Fibroblast of the conjunctiva (primary cell): ENCODE results near the gene MED12.

ENCODE experiments used
- DNase-seq: peaks from one replicate; pipeline ENCODE4 v3.0.0-alpha.2; 2010; ENCODE audit warnings: low read depth

The MED12 gene

DNA sequence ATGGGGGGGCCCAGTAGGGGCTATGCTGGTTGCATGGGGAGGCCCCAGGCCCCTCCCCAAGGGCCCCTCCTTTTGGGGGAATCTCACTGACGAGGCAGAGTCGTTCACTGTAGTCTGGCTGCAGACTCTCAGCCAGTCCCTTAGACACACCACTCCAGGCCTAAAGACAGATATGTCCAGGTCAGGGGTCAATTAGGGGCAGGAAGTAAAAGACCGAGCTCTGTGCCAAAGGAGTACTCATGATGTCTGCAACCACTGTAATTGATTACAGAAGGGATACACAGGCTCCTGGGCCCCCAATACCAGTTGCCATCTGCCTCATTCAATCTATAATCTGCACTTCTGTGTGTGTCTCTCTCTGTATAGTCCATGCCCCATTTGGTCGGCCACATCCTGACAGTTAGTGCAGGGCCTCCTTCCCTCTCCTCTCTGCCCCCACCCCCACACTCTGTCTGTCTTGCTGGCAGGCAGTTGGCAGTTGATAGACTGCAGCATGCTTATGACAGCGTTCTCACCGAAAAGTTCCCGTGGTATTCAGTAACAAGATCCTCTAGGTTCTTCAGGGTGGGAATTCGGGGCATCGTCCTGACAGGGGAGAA lies 10.5 kb upstream of the MED12 start:
- DNase-seq = no peak

DNA sequence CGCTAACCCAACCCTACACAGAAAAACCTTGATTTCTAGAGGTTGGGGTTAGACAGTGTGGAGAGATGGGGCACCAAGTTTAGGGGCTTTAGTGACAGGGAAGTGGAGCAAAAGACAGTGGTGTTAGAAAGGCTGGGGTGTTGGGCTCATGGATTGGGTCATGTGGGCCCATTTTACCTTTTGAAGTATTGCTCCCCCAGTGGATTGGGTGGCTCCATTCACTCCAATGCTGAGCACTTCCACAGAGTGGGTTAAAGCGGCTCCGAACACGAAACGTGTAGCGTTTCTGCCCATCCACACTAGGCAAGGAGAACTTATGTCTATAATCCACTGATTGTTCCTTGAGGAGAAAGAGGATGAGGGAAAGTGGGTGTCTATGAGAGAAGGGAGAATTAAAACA lies 9.3 kb upstream of the MED12 start:
- DNase-seq = no peak

DNA sequence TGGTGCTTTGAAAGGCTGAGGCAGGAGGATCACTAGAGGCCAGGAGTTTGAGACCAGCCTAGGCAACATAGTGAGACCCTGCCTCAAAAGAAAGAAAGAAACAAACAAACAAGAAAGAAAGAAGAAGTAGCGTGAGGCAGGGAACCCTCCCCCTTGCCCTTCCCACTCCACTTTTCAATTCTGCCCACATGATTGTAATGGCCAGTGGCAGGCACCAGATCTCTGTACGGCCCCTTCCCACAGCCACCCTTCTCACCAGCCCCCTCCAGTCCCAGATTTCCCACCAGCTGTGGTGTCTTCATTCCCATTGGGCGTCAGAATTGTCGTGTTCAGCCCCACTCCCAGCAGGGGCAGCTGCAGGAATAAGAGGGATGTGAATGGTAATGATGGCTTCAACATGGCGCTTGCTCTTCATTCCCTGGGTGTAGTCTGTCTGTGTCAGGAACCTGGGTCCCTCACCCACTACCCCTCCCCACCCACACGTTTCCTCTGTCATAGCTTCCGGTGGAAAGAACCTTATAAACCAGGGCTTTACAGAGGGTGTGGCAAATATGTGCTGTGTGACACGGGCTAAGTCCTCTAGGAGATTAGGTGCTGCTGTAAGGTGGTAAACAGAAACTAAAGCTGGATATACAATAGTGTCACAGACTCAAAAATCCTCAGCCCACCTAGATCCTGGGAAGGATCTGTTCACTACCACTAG lies 7.1 kb upstream of the MED12 start, which contains the start of gene IL2RG:
TSS of gene IL2RG (minus strand) at position 437 of the 703 bp plus-strand sequence. CDS start at position 399, 38 bp downstream.
- no peak for DNase-seq

DNA sequence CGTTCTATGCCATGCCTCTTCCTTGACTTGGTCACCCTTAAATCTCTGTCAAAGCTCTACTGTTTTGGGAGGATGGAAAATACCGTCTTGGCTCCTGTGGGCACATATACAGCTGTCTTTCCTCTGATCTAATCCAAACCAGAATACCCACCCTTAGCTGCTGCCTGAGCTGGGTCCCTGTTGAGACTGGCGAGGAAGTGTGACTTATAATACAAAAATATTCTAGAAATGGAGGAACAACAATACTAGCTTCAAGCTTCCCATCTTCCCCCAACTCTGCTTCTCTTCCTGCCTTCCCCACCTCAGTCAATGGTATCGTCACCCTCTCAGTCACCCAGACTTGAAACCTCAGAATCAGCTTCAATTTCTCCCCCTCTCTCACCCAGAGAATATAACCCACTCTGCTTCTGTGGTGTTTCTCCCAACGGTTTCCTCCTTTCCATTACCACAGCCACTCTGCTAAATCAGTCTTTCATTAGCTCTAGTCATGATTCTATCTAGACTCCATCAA lies 6.4 kb upstream of the MED12 start:
- DNase-seq = no peak

DNA sequence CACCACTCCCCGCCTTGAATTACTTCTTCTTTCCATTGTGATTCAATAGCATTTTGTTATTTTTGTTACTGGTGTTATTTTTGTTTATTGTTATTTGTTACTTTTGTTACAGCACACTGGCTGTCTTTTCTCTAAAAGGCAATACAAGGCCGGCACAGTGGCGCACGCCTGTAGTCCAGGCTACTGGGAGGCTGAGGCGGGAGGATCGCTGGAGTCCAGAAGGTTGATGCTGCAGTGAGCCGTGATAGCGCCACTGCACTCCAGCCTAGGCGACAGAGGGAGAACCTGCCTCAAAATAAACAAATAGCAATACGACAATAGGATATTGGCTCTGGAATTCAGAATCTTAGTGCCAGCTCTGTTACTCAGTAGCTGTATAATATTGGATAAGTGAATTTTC lies 1.0 kb upstream of the MED12 start:
- DNase-seq = no peak

DNA sequence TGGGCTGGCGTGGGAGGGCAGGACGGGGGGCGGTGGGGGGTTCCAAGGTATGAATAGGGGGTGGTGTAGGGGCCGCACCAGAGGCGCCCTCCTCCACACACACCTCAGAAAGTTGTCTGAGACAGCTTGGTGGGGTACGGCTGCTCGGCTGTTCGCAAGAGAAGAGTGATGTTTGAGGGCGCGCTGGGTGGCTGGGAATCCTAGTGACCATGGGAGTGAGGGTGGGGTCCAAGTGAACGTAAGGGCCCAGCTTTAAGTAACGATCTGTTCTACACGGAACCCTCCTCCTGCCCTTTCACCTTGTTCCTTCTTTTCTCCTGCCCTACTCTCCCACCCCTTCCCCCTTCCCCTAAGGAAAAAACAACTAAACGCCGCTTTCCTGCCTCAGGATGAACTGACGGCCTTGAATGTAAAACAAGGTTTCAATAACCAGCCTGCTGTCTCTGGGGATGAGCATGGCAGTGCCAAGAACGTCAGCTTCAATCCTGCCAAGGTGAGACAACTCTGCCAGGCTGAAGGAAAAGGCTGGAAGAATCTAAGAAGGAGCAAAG lies 664 bp downstream of the MED12 start:
- no peak for DNase-seq

DNA sequence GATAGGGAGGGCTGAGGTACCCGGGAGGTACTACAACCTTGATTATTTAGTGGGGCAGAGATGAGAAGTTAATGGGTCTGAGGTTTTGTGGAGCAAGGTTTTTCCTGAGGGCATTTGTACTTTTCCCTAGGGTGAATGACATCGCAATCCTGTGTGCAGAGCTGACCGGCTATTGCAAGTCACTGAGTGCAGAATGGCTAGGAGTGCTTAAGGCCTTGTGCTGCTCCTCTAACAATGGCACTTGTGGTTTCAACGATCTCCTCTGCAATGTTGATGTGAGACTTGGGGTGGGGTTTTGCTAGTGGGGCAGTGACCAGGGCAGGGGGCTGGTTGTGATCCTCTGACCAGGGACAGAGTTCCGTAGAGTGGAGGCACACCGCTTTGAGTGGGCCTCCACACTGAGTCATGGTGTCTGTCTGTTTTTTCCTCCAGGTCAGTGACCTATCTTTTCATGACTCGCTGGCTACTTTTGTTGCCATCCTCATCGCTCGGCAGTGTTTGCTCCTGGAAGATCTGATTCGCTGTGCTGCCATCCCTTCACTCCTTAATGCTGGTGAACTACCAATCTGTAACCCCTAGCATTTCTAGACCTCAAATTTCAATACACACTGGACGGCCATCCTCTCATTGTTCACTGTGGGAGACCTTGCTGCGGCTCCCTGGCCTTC lies 9.9 kb downstream of the MED12 start:
- DNase-seq = no peak

DNA sequence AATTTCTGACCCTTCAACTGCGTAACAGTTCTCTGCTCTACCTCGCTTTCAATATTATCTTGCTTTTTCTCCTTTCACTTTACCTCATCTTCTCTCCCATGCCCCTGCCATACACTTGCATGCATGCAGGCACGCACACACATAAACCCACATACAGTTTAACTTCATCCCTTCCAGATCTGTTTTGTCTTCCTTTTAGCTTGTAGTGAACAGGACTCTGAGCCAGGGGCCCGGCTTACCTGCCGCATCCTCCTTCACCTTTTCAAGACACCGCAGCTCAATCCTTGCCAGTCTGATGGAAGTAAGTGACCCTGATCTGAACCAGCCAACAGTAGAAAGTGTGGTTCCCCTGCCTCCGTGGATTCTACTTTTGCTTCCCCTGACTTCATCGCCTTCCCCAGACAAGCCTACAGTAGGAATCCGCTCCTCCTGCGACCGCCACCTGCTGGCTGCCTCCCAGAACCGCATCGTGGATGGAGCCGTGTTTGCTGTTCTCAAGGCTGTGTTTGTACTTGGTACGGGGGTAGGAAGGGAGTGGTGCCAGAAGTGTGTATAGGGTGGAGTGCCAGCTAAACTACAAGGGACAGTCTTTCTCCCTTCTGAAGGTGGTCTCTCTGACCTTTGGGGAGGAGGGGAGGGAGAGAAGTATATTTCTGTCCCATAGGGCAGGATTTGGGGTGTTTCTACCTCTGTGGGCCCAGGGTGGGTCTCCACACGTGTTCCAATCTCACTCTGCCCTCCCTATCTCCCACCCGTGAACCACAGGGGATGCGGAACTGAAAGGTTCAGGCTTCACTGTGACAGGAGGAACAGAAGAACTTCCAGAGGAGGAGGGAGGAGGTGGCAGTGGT lies 10.7 kb downstream of the MED12 start:
- peak; percentile 34 for DNase-seq

DNA sequence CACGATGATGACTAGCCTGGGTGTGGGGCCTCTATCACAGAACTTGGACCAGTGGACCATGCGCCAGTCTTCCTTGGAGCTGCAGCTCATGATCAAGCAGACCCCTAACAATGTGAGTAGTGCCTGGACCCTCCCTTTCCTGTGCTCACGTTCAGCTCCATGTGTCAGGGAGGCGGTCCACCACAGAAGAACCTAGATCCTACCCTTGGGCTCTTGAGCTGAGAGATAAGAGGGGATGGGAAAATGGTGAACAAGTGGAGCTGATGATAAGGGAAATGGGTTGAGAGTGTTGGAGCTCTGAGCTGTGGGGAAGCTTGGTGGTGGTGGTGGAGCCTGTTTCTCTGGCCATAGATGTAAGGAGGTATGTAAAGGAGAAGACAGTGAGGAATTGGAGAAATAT lies 13.1 kb downstream of the MED12 start:
- no peak for DNase-seq

DNA sequence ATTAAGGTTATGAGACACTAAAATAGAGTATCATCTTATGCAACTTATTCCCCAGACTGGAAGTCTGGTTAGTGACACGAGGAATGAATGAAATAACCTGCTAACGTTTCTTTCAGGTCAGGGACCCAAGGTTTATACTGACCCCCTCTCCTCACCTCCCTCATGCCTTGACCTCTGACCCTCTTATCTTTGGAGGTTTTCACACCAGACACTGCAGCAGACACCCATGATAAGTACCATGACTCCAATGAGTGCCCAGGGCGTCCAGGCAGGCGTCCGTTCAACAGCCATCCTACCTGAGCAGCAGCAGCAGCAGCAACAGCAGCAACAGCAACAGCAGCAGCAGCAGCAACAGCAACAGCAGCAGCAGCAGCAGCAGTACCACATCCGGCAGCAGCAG lies 22.0 kb downstream of the MED12 start:
- no peak for DNase-seq

DNA sequence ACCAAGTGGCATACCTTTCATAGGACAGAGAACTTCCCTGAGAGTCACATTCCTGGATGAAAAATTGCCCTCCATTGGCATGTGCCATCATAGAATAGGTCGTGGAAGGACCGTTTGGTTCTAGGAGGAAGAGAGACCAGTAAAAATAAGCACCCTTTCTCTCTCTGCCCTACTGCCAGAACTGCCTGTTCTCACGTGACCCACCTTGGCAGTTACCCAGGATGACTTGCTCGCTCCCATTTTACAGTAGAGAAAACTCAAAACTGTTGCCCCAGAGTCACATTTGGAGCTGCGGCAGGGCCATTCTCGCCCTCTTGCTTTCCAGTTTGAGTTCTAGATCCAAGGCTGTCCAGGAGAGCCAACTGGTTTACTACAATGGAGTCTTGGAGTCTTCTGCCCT lies 25.1 kb downstream of the MED12 start:
- peak; percentile 17 for DNase-seq

DNA sequence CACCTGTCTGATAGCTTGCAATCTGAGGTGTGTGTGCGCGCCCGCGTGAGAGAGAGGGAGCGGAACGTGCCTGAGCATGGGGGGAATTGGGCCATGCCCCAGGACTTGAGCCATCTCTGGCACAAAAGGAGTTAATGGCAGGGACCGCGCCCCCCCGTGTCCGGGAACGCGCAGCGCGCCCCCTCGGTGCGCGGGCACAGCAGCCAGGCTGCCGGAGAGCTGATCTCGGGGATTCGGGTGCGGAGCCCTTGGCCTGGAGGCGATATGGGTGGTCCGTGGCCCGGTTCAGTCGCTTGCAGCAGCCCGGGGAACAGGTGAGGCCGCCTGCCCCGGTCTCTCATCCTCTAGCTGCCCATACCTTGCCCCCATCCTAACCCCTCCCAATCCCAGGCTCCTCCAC lies 26.3 kb downstream of the MED12 start, which contains the start of gene NLGN3:
TSS of gene NLGN3 (plus strand) at position 191 of the 400 bp plus-strand sequence. CDS start 2,909 bp downstream, outside the sequence.
- DNase-seq = no peak

DNA sequence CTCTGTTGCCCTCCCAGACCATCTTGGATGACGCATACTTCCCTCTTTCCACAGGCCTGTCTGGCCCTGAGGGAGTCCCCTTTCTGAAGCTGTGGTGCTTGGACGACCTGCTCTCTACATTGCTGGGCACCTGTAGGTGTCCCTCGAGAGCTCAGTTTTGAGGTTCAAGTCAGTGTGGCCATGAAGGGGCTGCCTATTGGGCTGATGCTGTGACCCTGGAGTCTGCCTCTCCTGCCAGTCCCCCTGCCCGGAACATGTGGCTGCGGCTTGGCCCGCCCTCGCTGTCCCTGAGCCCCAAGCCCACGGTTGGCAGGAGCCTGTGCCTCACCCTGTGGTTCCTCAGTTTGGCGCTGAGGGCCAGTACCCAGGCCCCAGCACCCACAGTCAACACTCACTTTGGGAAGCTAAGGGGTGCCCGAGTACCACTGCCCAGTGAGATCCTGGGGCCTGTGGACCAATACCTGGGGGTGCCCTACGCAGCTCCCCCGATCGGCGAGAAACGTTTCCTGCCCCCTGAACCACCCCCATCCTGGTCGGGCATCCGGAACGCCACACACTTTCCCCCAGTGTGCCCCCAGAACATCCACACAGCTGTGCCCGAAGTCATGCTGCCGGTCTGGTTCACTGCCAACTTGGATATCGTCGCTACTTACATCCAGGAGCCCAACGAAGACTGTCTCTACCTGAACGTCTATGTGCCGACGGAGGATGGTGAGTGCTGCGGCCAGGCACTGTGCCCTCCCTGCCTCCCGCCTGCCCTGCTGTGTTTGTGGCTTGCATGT lies 29.3 kb downstream of the MED12 start:
- DNase-seq = no peak

DNA sequence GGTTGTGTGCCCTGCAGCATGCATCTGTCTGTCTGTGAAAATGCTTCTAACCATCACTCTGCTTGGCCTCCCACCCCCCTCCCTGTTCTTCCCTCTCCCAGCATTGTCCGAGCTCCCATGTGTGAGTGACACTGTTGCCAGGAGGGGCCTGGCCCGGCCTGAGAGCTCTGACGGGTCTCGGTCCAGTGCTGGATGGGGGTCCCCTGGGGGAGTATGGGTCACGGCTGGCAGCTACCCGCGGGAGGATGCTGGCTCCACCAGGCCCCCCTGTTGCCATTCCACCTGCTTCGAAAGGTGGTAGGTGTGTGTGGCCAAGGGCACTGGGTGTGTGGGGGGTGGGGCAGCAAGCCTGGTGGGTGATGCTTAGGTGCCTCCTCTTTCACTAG lies 29.9 kb downstream of the MED12 start:
- DNase-seq = no peak

DNA sequence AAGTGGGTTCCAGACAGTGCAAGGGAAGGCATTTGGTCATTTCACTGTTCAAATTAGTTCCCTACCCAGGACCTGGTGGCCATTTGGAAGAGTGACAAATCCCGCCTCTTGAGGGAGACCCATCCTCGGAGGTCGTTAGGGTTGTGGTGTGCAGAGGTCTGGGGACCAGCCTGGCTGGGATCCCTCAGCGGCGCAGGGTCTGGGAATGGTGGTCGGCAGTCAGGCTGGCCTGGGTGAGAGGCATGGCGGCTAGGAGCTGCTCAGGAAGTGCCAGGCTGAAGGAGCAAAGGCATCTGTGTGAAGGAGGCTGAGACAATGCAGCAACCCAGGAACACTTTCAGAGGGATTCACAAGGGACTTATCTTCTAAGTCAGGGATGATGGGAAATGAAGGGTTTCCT lies 33.0 kb downstream of the MED12 start:
- DNase-seq = no peak

DNA sequence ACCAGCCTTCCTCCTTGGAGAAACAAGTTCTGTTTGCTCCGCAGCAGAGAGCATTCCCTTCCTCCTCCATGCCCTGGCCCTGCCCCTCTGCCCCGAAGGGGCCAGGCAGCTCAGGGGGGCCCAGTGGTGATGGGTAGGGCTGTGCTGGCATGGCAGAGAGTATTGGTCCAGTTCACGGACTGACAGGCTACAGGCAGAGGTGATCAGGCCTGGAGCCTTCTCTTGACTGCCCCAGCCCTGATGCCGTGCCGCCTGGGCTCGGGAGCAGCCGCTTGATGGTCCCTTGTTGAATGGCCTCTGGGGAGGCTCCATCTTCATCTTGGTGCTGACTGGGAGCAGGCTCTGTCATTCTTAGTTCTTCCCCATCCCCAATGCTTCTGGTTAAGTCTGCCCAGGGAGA lies 35.8 kb downstream of the MED12 start:
- DNase-seq = no peak

DNA sequence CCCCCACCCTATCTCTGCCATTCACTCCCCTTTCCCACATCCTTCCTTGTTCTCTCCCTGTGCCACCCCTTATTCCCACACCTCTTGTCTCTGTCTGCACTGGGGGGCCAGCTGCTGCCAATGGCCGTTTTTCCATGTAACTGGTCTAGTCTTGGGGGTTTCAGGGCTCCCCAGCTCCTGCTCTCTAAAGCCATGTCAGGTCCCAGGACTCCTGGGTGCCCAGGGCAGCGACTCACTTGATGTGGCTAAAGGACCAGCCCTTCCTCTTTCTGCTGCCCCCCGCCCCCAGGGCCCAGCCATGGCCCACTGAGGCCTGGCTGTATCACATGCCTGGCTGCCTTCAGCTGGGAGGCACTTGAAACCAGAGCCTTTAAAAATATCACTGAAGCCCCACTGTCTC lies 36.2 kb downstream of the MED12 start:
- DNase-seq = no peak

DNA sequence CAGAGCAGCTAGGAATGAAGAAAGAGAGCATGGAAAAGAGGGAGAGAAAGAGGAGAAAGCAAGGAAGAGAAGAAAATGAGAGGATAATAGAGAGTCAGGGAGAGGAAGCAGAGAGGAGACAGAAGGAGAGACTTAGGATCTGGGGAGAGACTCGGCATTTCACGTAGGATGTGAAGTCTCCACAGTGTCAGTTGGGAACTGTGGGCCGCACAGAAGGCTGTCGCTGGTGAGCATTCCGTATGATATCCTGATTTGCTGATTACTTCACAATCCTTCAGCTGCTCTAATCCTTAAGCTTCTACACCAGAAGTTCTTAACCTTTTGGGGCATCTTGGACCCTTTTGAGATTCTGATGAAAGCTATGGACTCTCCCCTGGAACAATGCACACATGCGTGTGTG lies 40.2 kb downstream of the MED12 start:
- DNase-seq = no peak

DNA sequence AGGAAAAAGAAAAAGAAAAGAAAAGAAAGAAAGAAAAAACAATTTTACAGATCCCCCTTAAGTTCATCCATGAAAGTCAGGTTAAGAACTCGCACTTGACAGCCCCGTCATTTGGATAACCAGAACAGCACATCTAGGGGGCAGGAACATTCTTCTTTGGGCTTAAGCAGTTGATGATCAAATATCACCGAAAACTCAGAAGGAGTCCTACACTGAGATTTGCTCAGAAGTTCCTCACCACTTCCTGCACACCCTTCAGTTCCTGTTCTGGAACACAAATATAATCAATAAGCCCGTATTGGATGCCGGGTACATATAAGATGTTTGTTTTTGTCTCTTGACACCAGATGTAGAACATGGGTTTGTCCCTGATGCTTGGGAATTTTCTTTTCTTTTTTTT lies 40.9 kb downstream of the MED12 start:
- no peak for DNase-seq

DNA sequence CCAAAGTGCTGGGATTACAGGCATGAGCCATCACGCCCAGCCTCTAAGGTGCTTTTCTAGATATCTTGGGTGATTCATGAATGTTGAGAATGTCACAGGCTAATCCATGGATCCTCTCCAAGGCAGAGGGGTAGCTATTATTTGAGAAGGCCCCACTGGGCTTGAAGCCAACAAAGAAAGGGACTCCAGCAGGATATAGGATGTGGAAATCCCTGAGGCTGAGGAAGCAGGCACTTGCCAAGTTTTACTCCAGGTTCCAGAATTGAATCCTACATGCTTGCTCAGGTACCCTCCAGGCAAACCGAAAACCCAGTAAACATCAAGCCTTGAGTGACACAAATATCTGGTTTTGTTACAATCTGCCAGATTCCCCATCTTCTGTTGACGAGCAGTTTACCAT lies 42.1 kb downstream of the MED12 start:
- DNase-seq = no peak

DNA sequence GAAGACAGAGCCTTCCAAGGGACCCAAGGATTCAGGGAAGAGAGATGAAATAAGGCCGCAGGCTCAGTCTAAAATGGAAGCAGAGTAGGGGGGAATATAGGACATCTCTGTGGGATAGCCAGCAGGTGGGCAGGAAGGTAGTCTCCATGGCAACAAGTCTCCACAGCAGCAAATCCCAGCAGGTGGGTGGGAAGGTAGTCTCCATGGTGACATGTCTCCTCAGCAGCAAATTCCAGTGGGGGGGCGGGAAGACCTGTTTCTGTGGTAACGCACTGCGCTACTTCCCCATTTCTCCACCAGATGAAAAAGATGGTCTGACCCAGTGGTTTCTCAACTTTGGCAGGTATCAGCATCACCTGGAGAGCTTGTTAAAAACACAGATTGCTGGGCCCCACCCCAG lies 44.6 kb downstream of the MED12 start:
- DNase-seq = no peak
